ENCODE results near the gene NUDT11. TPM values are rescaled to one million over a fixed set of nuclear protein-coding genes. Genes with fewer than 3 reads are reported as not detected.
A peak's percentile ranks its signal among the peaks of the same experiment; 100 is the strongest.

Gene NUDT11
- total RNA-seq, 1 experiment from 2014 or later = 23.6 TPM

- Mint-ChIP-seq H3K36me3 (ENCODE audit: insufficient read depth in 1 of 3, low read depth in 3 of 3) (no peaks in the 10 kb centered on the region; a peak in 2 of 7 replicates), H3K9me3 (peaks cover 49 to 58% of the 10 kb centered on the region in 2 experiments), H3K4me1 (peaks cover 0 to 8% of the 10 kb centered on the region in 2 experiments; a peak in 3 of 4 replicates), H3K27me3 (ENCODE audit: low read depth) (no peaks in the 10 kb centered on the region), H3K27ac (no peak overlapping the region), H3K4me3 (no peak overlapping the region)
- Histone ChIP-seq H2BK120ac (ENCODE audit: low read depth, low read length, poor library complexity, severe bottlenecking) (no peak overlapping the region), H4K91ac (ENCODE audit: insufficient read length, low read depth, low read length) (no peak overlapping the region), H3K14ac (ENCODE audit: insufficient read depth, low read length) (no peak overlapping the region), H2BK20ac (ENCODE audit: low read depth, low read length, poor library complexity, severe bottlenecking) (no peak overlapping the region), H3K56ac (ENCODE audit: insufficient read length, low read depth, low read length) (no peak overlapping the region), H4K20me1 (ENCODE audit: control insufficient read depth, insufficient read depth, insufficient read length) (no peaks in the 10 kb centered on the region), H2BK5ac (ENCODE audit: insufficient read length, low read length) (no peak overlapping the region), H3K79me2 (ENCODE audit: insufficient read depth, low read length) (no peaks in the 10 kb centered on the region), H2BK15ac (ENCODE audit: low read depth, low read length) (no peak overlapping the region), H3K27ac (ENCODE audit: insufficient read length, low read depth, low read length) (no peak overlapping the region), H3K79me1 (ENCODE audit: insufficient read depth, low read depth, low read length, poor library complexity, severe bottlenecking) (no peaks in the 10 kb centered on the region), H3K9me3 (ENCODE audit: control insufficient read depth, low read depth, low read length) (no peaks in the 10 kb centered on the region), H4K5ac (ENCODE audit: insufficient read length, low read depth, low read length) (no peak overlapping the region), H3K23me2 (ENCODE audit: insufficient read length, low read depth, low read length, poor library complexity, severe bottlenecking) (no peaks in the 10 kb centered on the region), H2AK5ac (ENCODE audit: insufficient read length, low read length) (no peak overlapping the region), H4K8ac (replicated peaks; ENCODE audit: insufficient read length, low read depth, low read length) (no peak overlapping the region), H2BK12ac (ENCODE audit: insufficient read length, low read depth, low read length) (no peak overlapping the region), H2AFZ (ENCODE audit: low read length) (no peak overlapping the region), H3K4ac (ENCODE audit: low read depth, low read length) (no peak overlapping the region), H3K9ac (ENCODE audit: extremely low read depth, insufficient read length, low read length) (no peak overlapping the region), H3T11ph (ENCODE audit: low read length) (no peak overlapping the region), H3K27me3 (ENCODE audit: insufficient read depth, low read length) (no peaks in the 10 kb centered on the region), H3K23ac (ENCODE audit: insufficient read length, low read depth, low read length) (no peak overlapping the region), H3K18ac (ENCODE audit: insufficient read length, low read depth, low read length) (no peak overlapping the region), H3K4me1 (ENCODE audit: insufficient read depth, low read length) (no peaks in the 10 kb centered on the region), H3K4me2 (ENCODE audit: insufficient read depth, insufficient read length, low read length) (no peak overlapping the region)
- TF ChIP-seq CTCF (conservative IDR thresholded peaks at IDR 0.05) = peak; percentile 85
- no CpG with 5 or more reads among the region's 15 CpGs for WGBS (ENCODE audit: extremely low coverage, insufficient read length, low lambda C conversion rate)
- peak; percentile 39 for DNase-seq
Observed at GRCh38 chrX:51461053-51462044, 35.0 kb downstream of the NUDT11 start.
